Kidney (tissue), 14 donors: Measurements from ENCODE around the gene MS4A18. TPM values are rescaled to one million over a fixed set of nuclear protein-coding genes. Genes with fewer than 3 reads are reported as not detected.

Source experiments
- DNase-seq, 5 donors: peaks; one replicate each; pipeline ENCODE4 v3.0.0-alpha.2; 2013 to 2020
- FAIRE-seq: peaks from 2 replicates; lab custom pipeline; 2012; peaks lifted over from hg19 to GRCh38; lab: Jason Lieb, UNC
- H3K27ac ChIP-seq, 2 donors: one replicate each; pipeline ENCODE4 v1.7.0; 2013; ENCODE audit warnings: low read depth in 2 of 2, low read length in 2 of 2, inconsistent platforms in 1 of 2
- H3K27me3 ChIP-seq: one replicate; pipeline ENCODE4 v1.7.1; 2013; ENCODE audit warnings: low read length, inconsistent platforms; ENCODE audit not compliant: control insufficient read depth, insufficient read depth
- H3K36me3 ChIP-seq, 3 donors: one replicate each; pipeline versions ENCODE4 v1.7.0 to v1.7.1; 2013; ENCODE audit warnings: low read length in 3 of 3, control low read depth in 1 of 3, inconsistent platforms in 1 of 3; ENCODE audit not compliant: insufficient read depth in 3 of 3, control insufficient read depth in 2 of 3
- H3K4me1 ChIP-seq, 3 donors: one replicate each; pipeline versions ENCODE4 v1.7.0 to v1.7.1; 2013; ENCODE audit warnings: low read length in 3 of 3, inconsistent platforms in 1 of 3, low read depth in 1 of 3; ENCODE audit not compliant: control insufficient read depth in 2 of 3, insufficient read depth in 2 of 3
- H3K4me3 ChIP-seq, 3 donors: one replicate each; pipeline versions ENCODE4 v1.7.0 to v1.8.1; 2013; ENCODE audit warnings: low read length in 3 of 3, control low read depth in 1 of 3, inconsistent platforms in 1 of 3
- H3K9ac ChIP-seq, 3 donors: one replicate each; pipeline versions ENCODE4 v1.7.0 to v1.7.1; 2013; ENCODE audit warnings: low read length in 3 of 3, control low read depth in 1 of 3, inconsistent platforms in 1 of 3
- H3K9me3 ChIP-seq, 3 donors: one replicate each; pipeline versions ENCODE4 v1.7.0 to v1.7.1; 2013; ENCODE audit warnings: low read length in 3 of 3, control low read depth in 1 of 3, inconsistent platforms in 1 of 3; ENCODE audit not compliant: control insufficient read depth in 2 of 3, insufficient read depth in 1 of 3
- intact Hi-C: fragments of 100-400 bp; cut with DNase I; formaldehyde crosslinking; loops from one replicate; pipeline ENCODE4 v1.11.1; 2022
- polyA plus RNA-seq: library from polyadenylated mRNA; stranded (reverse); fragments of 350-450 nt; fragmentation: Illumina TruSeq; extraction: RNeasy Lipid Tissue Mini Kit (QIAGEN cat#74804); gene quantifications from one replicate; pipeline ENCODE4 v1.2.3, GENCODE V29; 2014; ENCODE audit warnings: low read depth, low replicate concordance; ENCODE audit not compliant: insufficient read depth
- total RNA-seq: library from RNA; stranded (reverse); fragmentation: NEBNext Ultra II Directional; extraction: Animal tissue kit (Norgen Biotek cat#: 25700); gene quantifications from one replicate; pipeline ENCODE4 v1.2.1, GENCODE V29; 2021
- TF ChIP-seq, protein P1 (sequence below): IDR thresholded peaks from 3 replicates; pipeline ENCODE4 v1.5.1; 2012; ENCODE audit warnings: mild to moderate bottlenecking, moderate library complexity, borderline replicate concordance; ENCODE audit not compliant: insufficient read depth; ENCODE audit errors: extremely low read depth
- donor health status: control.
- donor health status: control.
- donor health status: control.
- donor health status: control.
- donor health status: control.
- donor health status: DM: yes; HTN: yes; CAD: no.
- donor health status: Normal renal cell carcinoma (clear cell type).

MS4A18 gene
- total and polyA plus RNA-seq, 2 donors from 2014 or later = not detected

DNA sequence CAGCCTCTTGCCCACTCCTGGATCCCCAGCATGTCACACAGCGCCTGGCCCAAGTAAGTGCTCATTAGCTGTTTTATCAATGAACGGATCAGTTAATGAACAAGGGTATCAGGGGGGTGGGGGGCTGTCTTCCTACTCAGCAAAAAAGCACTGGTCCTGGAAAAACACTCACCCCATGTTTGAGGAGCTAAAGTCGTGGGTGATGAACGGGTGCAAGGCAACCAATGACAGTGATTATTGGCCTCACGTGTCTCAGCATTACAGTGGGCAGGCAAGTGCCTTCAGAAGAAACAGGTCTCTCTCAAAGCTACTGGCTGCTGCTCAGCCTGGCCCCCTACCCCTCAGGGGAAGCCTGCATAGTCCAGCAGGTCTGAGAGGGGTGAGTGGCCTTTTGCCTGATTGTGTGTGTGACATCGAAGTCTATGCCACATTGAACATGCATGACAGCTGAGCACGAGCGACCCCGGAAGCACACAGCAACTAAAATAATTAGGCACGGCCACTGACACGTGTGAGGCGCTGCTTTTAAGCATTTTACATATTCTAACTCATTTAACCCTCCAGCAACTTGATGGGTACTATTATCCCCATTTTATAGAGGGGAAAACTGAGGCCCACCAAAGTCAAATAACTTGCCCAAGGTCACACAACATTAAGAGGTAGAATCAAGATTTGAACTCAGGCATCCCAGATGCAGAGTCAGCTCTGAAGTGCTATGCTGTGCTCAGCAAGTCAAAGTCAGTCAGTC is 58.0 kb downstream of the MS4A18 start:
- DNase-seq = peak in 1 of 5 donors; percentile 24
- TF ChIP-seq, protein P1, sequence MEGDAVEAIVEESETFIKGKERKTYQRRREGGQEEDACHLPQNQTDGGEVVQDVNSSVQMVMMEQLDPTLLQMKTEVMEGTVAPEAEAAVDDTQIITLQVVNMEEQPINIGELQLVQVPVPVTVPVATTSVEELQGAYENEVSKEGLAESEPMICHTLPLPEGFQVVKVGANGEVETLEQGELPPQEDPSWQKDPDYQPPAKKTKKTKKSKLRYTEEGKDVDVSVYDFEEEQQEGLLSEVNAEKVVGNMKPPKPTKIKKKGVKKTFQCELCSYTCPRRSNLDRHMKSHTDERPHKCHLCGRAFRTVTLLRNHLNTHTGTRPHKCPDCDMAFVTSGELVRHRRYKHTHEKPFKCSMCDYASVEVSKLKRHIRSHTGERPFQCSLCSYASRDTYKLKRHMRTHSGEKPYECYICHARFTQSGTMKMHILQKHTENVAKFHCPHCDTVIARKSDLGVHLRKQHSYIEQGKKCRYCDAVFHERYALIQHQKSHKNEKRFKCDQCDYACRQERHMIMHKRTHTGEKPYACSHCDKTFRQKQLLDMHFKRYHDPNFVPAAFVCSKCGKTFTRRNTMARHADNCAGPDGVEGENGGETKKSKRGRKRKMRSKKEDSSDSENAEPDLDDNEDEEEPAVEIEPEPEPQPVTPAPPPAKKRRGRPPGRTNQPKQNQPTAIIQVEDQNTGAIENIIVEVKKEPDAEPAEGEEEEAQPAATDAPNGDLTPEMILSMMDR = no peak
- Histone ChIP-seq H3K4me3 (no peak overlapping the region), H3K36me3 (no peaks in the 10 kb centered on the region), H3K27me3 (no peaks in the 10 kb centered on the region), H3K27ac (no peak overlapping the region), H3K9me3 (no peaks in the 10 kb centered on the region), H3K4me1 (peaks cover 0 to 10% (median 6%) of the 10 kb centered on the region in 3 donors), H3K9ac (no peak overlapping the region)
- intact Hi-C loops = no loop called here
- no peak for FAIRE-seq

DNA sequence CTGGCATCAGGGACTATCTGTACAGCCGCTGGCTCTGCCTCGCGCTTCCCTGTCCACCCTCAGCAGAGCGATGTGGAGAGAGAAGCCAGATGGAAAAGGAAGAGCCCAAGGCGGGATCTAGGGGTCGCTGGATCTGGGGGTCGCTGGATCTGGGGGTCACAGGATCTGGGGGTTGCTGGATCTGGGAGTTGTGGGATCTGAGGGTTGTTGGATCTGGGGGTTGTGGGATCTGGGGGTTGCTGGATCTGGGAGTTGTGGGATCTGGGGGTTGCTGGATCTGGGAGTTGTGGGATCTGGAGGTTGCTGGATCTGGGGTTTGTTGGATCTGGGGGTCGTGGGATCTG is 58.6 kb downstream of the MS4A18 start:
- Histone ChIP-seq H3K4me3 (no peak overlapping the region), H3K9me3 (no peaks in the 10 kb centered on the region), H3K4me1 (peaks cover 0 to 10% (median 6%) of the 10 kb centered on the region in 3 donors), H3K9ac (no peak overlapping the region), H3K27me3 (no peaks in the 10 kb centered on the region), H3K36me3 (no peaks in the 10 kb centered on the region), H3K27ac (no peak overlapping the region)
- intact Hi-C loops = no loop called here
- FAIRE-seq (no peak), DNase-seq (peak in 1 of 5 donors; percentile 30)
- TF ChIP-seq, protein P1 = no peak

DNA sequence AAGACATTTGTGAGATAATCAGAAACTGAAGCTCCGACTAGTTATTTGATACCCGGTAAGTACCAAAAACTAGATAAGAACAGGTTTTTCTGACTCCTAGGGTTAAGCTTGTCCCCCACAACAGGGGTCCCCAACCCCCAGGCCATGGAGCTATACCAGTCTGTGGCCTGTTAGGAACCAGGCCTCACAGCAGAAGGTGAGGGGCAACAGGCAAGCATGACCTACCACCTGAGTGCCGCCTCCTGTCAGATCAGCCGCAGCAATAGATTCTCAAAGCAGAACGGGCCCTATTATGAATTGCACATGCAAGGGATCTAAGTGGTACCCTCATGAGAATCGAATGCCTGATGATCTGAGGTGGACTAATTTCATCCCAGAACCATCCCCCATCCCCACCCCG is 59.4 kb downstream of the MS4A18 start:
- FAIRE-seq (no peak), DNase-seq (peak in 1 of 5 donors; percentile 10)
- TF ChIP-seq, protein P1 = no peak
- H3K4me1 ChIP-seq = peaks cover 0 to 12% (median 6%) of the 10 kb centered on the region in 3 donors
- intact Hi-C loops = no loop called here
- H3K36me3 ChIP-seq = no peaks in the 10 kb centered on the region
- H3K9ac ChIP-seq = no peak overlapping the region
- H3K4me3 ChIP-seq = no peak overlapping the region
- H3K9me3 ChIP-seq = no peaks in the 10 kb centered on the region
- no peak overlapping the region for H3K27ac ChIP-seq
- no peaks in the 10 kb centered on the region for H3K27me3 ChIP-seq
